GM23338 (cell line): Measurements from ENCODE around the gene HPS4.

Experiments
- ZNF331 ChIP-seq: fragments of 250-450 bp; sonication (Bioruptor Pico); IDR thresholded peaks from 2 replicates; pipeline ENCODE4 v1.5.0; 2020; ENCODE audit warnings: low read depth, mild to moderate bottlenecking, moderate library complexity
- TF ChIP-seq, protein P1 (sequence below), 2 experiments: fragments of 200-600 bp in 1 of 2; sonication (generic) in 1 of 2; conservative IDR thresholded peaks; 2 replicates each; pipeline versions ENCODE4 v1.5.1 to v1.6.1; 2016 to 2017; ENCODE audit warnings: antibody characterized with exemption in 2 of 2, low read depth in 2 of 2, mild to moderate bottlenecking in 2 of 2, moderate library complexity in 1 of 2

DNA sequence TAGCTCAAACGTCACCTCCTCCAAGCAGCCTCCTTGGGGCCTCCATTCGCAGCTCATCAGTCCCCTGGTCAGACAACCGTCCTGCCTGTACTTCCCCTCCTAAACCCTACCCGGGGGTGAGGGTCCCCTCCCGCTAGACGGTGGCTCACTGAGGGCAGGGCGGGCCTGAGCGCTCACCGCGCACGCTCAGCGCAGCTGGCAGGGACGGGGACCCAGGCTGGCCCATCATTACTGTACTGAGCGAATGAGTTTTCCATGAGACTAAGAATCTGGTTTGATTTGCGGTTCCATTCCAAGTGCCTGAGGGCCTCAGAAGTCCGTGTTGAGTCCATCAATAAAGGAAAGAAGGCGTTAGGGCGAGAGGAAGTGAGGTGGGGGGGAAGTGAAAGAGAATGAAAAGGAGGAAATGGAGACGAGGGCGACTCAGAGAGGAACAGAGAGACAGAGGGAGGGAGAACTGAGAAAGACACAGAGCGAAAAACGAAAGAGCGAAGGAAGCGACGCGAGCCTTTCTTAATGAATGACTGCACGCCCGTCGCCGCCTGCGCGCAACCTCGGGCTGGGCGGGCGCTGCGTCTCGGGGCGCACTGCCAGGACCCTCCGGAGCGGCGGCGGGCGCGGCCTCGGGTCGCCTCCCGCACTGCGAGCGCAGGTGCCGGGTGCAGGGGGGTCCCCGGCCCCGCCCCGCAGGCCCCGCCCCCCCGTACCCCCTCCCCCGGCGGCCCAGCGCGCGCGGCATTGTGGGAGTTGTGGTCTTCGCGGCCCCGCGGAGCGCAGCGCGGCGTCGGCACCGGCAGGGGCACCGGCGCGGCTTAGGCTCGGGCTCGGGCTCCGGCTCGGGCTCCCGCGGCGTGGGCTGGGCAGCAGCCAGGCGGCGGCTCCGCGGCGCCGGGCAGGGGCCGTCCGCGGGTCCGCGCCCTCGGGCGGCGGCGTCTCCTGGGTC lies 54.8 kb downstream of the HPS4 start, which contains the start of gene ASPHD2:
- TF ChIP-seq, protein P1, sequence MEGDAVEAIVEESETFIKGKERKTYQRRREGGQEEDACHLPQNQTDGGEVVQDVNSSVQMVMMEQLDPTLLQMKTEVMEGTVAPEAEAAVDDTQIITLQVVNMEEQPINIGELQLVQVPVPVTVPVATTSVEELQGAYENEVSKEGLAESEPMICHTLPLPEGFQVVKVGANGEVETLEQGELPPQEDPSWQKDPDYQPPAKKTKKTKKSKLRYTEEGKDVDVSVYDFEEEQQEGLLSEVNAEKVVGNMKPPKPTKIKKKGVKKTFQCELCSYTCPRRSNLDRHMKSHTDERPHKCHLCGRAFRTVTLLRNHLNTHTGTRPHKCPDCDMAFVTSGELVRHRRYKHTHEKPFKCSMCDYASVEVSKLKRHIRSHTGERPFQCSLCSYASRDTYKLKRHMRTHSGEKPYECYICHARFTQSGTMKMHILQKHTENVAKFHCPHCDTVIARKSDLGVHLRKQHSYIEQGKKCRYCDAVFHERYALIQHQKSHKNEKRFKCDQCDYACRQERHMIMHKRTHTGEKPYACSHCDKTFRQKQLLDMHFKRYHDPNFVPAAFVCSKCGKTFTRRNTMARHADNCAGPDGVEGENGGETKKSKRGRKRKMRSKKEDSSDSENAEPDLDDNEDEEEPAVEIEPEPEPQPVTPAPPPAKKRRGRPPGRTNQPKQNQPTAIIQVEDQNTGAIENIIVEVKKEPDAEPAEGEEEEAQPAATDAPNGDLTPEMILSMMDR (conservative IDR thresholded peaks at IDR 0.05; ENCODE audit: low read depth in 2 of 2): no peak
- TF ChIP-seq ZNF331 (CRISPR knock-in tag): no peak
